Peyer's patch (tissue), 4 donors: ENCODE results near the gene FOXE1.

ENCODE experiments used
- CTCF ChIP-seq, 6 experiments: fragments of 450-650 bp in 4 of 6; fragments of 200-600 bp in 2 of 6; sonication (generic) in 1 of 6; IDR thresholded peaks; one replicate each; pipeline ENCODE4 v1.5.1; 2017 to 2019; ENCODE audit warnings: antibody characterized with exemption in 6 of 6, mild to moderate bottlenecking in 3 of 6, moderate library complexity in 1 of 6
- POLR2A ChIP-seq, 2 donors: fragments of 450-650 bp; IDR thresholded peaks; one replicate each; pipeline ENCODE4 v1.5.1; 2017; ENCODE audit warnings: antibody characterized with exemption in 2 of 2, mild to moderate bottlenecking in 2 of 2, moderate library complexity in 2 of 2

GRCh38 chr9:97859346-97859745 is 6.3 kb downstream of the FOXE1 start:
- TF ChIP-seq CTCF (IDR thresholded peaks at IDR 0.05) (no peak), POLR2A (IDR thresholded peaks at IDR 0.05) (no peak)
